HCT116 (cell line): ENCODE data around the gene RBFOX2. TPM values are rescaled to one million over a fixed set of nuclear protein-coding genes. Genes with fewer than 3 reads are reported as not detected.

ENCODE experiments used
- ATAC-seq: fragments of 200-7000 bp; cut with Tn5 transposase; 2 replicates; pipeline ENCODE4 v1.9.1; 2020; ENCODE audit warnings: mild to moderate bottlenecking, moderate library complexity
- BruUV-seq: library from RNA; stranded (reverse); fragments of 400-500 nt; replicated peaks from 2 replicates; lab custom pipeline; 2021; lab: Mats Ljungman, UMichigan
- CTCF ChIA-PET: fragments of 300-600 bp; sonication (Branson Sonifier 250); formaldehyde crosslinking; loops from one replicate; lab custom pipeline; 2021; ENCODE audit warnings: antibody characterized with exemption; lab: Charles Lee
- POLR2A ChIA-PET: fragments of 300-600, 350-600 bp; sonication (Branson Sonifier 250); formaldehyde crosslinking; loops from one replicate; lab custom pipeline; 2021; ENCODE audit warnings: antibody characterized with exemption; lab: Charles Lee
- RAD21 ChIA-PET, 2 experiments: fragments of 300-600 bp; sonication (Branson Sonifier 250); formaldehyde crosslinking; loops; one replicate each; lab custom pipeline; 2023; ENCODE audit warnings: low total read pairs in 2 of 2; ENCODE audit not compliant: uncharacterized antibody in 2 of 2, unreplicated experiment in 2 of 2, low non-redundant PET in 1 of 2; lab: Charles Lee
- DNase-seq: peaks from one replicate; pipeline ENCODE4 v3.0.0-alpha.2; 2010; ENCODE audit warnings: low read depth, low spot score
- H2AFZ ChIP-seq: fragments of 200-600 bp; shearing (Covaris generic), sonication (generic); 2 replicates; pipeline ENCODE4 v1.6.1; 2017; ENCODE audit warnings: low read depth, mixed run types, mixed read lengths, antibody characterized with exemption, low read length; ENCODE audit not compliant: poor library complexity, severe bottlenecking
- H3K27ac ChIP-seq: 2 replicates; pipeline ENCODE4 v1.5.1; 2012; ENCODE audit warnings: low read depth, low read length
- H3K27me3 ChIP-seq: fragments of 200-600 bp; sonication (generic); 2 replicates; pipeline ENCODE4 v1.6.1; 2016; ENCODE audit warnings: mixed run types, low read length, mixed read lengths; ENCODE audit not compliant: insufficient read depth
- H3K36me3 ChIP-seq, 2 experiments: fragments of 200-500 bp in 1 of 2; fragments of 200-600 bp in 1 of 2; sonication (Bioruptor generic) in 1 of 2; sonication (generic) in 1 of 2; 2 replicates each; pipeline versions ENCODE4 v1.5.1 to v1.6.1; 2014 to 2016; ENCODE audit warnings: low read length in 2 of 2, inconsistent platforms in 1 of 2, mixed read lengths in 1 of 2, mixed run types in 1 of 2; ENCODE audit not compliant: insufficient read depth in 2 of 2, control insufficient read depth in 1 of 2
- H3K4me1 ChIP-seq, 2 experiments: fragments of 200-600 bp in 1 of 2; sonication (generic) in 1 of 2; 2 replicates each; pipeline versions ENCODE4 v1.5.1 to v1.6.1; 2012 to 2017; ENCODE audit warnings: low read length in 2 of 2, inconsistent platforms in 1 of 2, mild to moderate bottlenecking in 1 of 2, mixed read lengths in 1 of 2, mixed run types in 1 of 2, moderate library complexity in 1 of 2; ENCODE audit not compliant: insufficient read depth in 2 of 2, control insufficient read depth in 1 of 2
- H3K4me2 ChIP-seq: fragments of 200-600 bp; sonication (generic); 2 replicates; pipeline ENCODE4 v1.6.1; 2017; ENCODE audit warnings: mixed run types, low read length, mixed read lengths
- H3K4me3 ChIP-seq, 2 experiments: fragments of 200-600 bp in 1 of 2; sonication (generic) in 1 of 2; replicated peaks in 1 of 2; 2 replicates each; pipeline ENCODE4 v1.5.1; 2011 to 2016; ENCODE audit warnings: low read length in 2 of 2, control low read depth in 1 of 2, low read depth in 1 of 2, mild to moderate bottlenecking in 1 of 2, mixed read lengths in 1 of 2, mixed run types in 1 of 2
- H3K79me2 ChIP-seq: fragments of 200-600 bp; sonication (generic); 2 replicates; pipeline ENCODE4 v1.6.1; 2017; ENCODE audit warnings: mild to moderate bottlenecking, mixed run types, low read length, moderate library complexity, mixed read lengths; ENCODE audit not compliant: insufficient read depth
- H3K9ac ChIP-seq: fragments of 200-600 bp; sonication (generic); 2 replicates; pipeline ENCODE4 v1.6.1; 2016; ENCODE audit warnings: low read length, mixed read lengths
- H3K9me2 ChIP-seq: fragments of 200-600 bp; sonication (generic), shearing (Covaris generic); 2 replicates; pipeline ENCODE4 v1.6.1; 2017; ENCODE audit warnings: mixed run types, mild to moderate bottlenecking, moderate library complexity; ENCODE audit not compliant: insufficient read depth
- H3K9me3 ChIP-seq, 2 experiments: fragments of 200-500 bp in 1 of 2; fragments of 200-600 bp in 1 of 2; sonication (Bioruptor generic) in 1 of 2; sonication (generic) in 1 of 2; 2 replicates each; pipeline ENCODE4 v1.6.1; 2014 to 2017; ENCODE audit warnings: low read length in 2 of 2, mixed read lengths in 2 of 2, inconsistent platforms in 1 of 2, low read depth in 1 of 2, mild to moderate bottlenecking in 1 of 2, mixed run types in 1 of 2, moderate library complexity in 1 of 2; ENCODE audit not compliant: control insufficient read depth in 1 of 2, insufficient read depth in 1 of 2
- H4K20me1 ChIP-seq: fragments of 200-600 bp; sonication (generic), shearing (Covaris generic); 2 replicates; pipeline ENCODE4 v1.6.1; 2017; ENCODE audit warnings: mixed run types, mild to moderate bottlenecking, moderate library complexity; ENCODE audit not compliant: insufficient read depth
- ELF1 ChIP-seq: IDR thresholded peaks from 2 replicates; pipeline ENCODE4 v1.6.1; 2012; ENCODE audit warnings: low read depth, borderline replicate concordance
- EZH2 ChIP-seq: fragments of 200-600 bp; sonication (generic); IDR thresholded peaks from 2 replicates; pipeline ENCODE4 v1.6.1; 2017; ENCODE audit warnings: antibody characterized with exemption, mixed run types
- FOSL1 ChIP-seq: IDR thresholded peaks from 2 replicates; pipeline ENCODE4 v1.6.1; 2012; ENCODE audit warnings: low read depth
- SIN3A ChIP-seq: IDR thresholded peaks from 2 replicates; pipeline ENCODE4 v1.6.1; 2012; ENCODE audit warnings: low read depth
- SRF ChIP-seq: IDR thresholded peaks from 2 replicates; pipeline ENCODE4 v1.6.1; 2012; ENCODE audit warnings: low read depth
- ZNF274 ChIP-seq: fragments of 200-500 bp; sonication (Bioruptor generic); IDR thresholded peaks from 2 replicates; pipeline ENCODE4 v1.6.1; 2014; ENCODE audit warnings: mild to moderate bottlenecking, low read depth, low read length, inconsistent platforms
- intact Hi-C: fragments of 100-400 bp; cut with micrococcal nuclease; formaldehyde crosslinking; loops from 2 replicates; pipeline ENCODE4 v1.10.0; 2022
- total RNA-seq: library from RNA; stranded (reverse); gene quantifications from one replicate; pipeline ENCODE4 v1.2.1, GENCODE V29; 2021; ENCODE audit not compliant: unreplicated experiment
- TF ChIP-seq, protein P1 (sequence below): IDR thresholded peaks from 2 replicates; pipeline ENCODE4 v1.6.1; 2012
- TF ChIP-seq, protein P2 (sequence below), 3 experiments: fragments of 200-600 bp in 1 of 3; sonication (generic) in 1 of 3; IDR thresholded peaks in 2 of 3; conservative IDR thresholded peaks in 1 of 3; 2 replicates each; pipeline ENCODE4 v1.5.1; 2012 to 2017; ENCODE audit warnings: low read depth in 2 of 3, low read length in 2 of 3, antibody characterized with exemption in 1 of 3, borderline replicate concordance in 1 of 3, control low read depth in 1 of 3, mild to moderate bottlenecking in 1 of 3, mixed read lengths in 1 of 3, mixed run types in 1 of 3, moderate library complexity in 1 of 3; ENCODE audit not compliant: insufficient read depth in 1 of 3
- TF ChIP-seq, protein P3 (sequence below): IDR thresholded peaks from 2 replicates; pipeline ENCODE4 v1.6.1; 2012

The RBFOX2 gene
- total RNA-seq, 1 experiment from 2014 or later: 83.9 TPM

DNA sequence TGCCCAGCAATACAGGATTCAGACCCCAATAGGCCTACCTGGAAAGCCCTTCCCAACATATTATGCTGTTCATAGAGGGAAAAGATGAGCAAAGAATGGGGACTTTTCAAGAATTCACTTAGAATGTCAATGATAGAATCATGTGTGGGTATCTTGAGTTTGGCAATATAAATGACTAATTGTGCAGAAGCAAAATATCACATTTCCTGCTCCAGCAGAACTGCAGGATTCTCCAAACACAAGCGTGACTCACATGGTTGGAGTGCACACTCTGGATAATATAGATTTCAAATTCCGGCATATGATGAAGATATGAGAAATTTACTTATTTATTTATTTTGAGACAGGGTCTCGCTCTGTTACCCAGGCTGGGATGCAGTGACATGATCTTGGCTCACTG lies 323.5 kb downstream of the RBFOX2 start:
- H3K9me2 ChIP-seq: no peaks in the 10 kb centered on the region
- H3K27ac ChIP-seq: no peak overlapping the region
- H3K36me3 ChIP-seq: no peaks in the 10 kb centered on the region
- no peak overlapping the region for H3K4me3 ChIP-seq
- TF ChIP-seq ELF1 (no peak), SRF (no peak), ZNF274 (no peak), FOSL1 (no peak), SIN3A (no peak), EZH2 (no peak)
- TF ChIP-seq, protein P1, sequence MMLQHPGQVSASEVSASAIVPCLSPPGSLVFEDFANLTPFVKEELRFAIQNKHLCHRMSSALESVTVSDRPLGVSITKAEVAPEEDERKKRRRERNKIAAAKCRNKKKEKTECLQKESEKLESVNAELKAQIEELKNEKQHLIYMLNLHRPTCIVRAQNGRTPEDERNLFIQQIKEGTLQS: no peak
- TF ChIP-seq, protein P2, sequence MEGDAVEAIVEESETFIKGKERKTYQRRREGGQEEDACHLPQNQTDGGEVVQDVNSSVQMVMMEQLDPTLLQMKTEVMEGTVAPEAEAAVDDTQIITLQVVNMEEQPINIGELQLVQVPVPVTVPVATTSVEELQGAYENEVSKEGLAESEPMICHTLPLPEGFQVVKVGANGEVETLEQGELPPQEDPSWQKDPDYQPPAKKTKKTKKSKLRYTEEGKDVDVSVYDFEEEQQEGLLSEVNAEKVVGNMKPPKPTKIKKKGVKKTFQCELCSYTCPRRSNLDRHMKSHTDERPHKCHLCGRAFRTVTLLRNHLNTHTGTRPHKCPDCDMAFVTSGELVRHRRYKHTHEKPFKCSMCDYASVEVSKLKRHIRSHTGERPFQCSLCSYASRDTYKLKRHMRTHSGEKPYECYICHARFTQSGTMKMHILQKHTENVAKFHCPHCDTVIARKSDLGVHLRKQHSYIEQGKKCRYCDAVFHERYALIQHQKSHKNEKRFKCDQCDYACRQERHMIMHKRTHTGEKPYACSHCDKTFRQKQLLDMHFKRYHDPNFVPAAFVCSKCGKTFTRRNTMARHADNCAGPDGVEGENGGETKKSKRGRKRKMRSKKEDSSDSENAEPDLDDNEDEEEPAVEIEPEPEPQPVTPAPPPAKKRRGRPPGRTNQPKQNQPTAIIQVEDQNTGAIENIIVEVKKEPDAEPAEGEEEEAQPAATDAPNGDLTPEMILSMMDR (IDR thresholded peaks at IDR 0.05 in 2 of 3, conservative IDR thresholded peaks at IDR 0.05 in 1 of 3; ENCODE audit: borderline replicate concordance in 1 of 3, insufficient read depth in 1 of 3, low read depth in 2 of 3, low read length in 2 of 3): no peak
- TF ChIP-seq, protein P3, sequence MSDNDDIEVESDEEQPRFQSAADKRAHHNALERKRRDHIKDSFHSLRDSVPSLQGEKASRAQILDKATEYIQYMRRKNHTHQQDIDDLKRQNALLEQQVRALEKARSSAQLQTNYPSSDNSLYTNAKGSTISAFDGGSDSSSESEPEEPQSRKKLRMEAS: no peak
- intact Hi-C loops: no loop called here
- no peaks in the 10 kb centered on the region for H4K20me1 ChIP-seq
- no peak overlapping the region for H2AFZ ChIP-seq
- ATAC-seq: no peak
- no TSS peak for BruUV-seq
- H3K79me2 ChIP-seq: no peaks in the 10 kb centered on the region
- H3K4me1 ChIP-seq: no peaks in the 10 kb centered on the region
- H3K9me3 ChIP-seq: no peaks in the 10 kb centered on the region
- POLR2A ChIA-PET: no interaction called here
- CTCF ChIA-PET: no interaction called here
- no peaks in the 10 kb centered on the region for H3K27me3 ChIP-seq
- no peak for DNase-seq
- no peak overlapping the region for H3K4me2 ChIP-seq
- no peak overlapping the region for H3K9ac ChIP-seq
- RAD21 ChIA-PET: interaction anchor here in 1 of 2 experiments (0.6 kb wide), 1 partner anchor 21 kb away, joined by 3 read pairs; no protein-coding TSS in a partner anchor
